Activated CD8-positive, alpha-beta memory T cell treated with anti-CD3 and anti-CD28 coated beads for 4 hours (primary cell): ENCODE results near the gene TRABD2A.
"Not testable (repeated sequence)": the region's sequence is repeated elsewhere in the genome, so short reads cannot be mapped to it uniquely, and the experiment has no call there.

Source experiments
- DNase-seq, 2 donors: peaks; one replicate each; pipeline ENCODE4 v3.0.0-alpha.2; 2020; ENCODE audit warnings: low read depth in 2 of 2

Gene TRABD2A

DNA sequence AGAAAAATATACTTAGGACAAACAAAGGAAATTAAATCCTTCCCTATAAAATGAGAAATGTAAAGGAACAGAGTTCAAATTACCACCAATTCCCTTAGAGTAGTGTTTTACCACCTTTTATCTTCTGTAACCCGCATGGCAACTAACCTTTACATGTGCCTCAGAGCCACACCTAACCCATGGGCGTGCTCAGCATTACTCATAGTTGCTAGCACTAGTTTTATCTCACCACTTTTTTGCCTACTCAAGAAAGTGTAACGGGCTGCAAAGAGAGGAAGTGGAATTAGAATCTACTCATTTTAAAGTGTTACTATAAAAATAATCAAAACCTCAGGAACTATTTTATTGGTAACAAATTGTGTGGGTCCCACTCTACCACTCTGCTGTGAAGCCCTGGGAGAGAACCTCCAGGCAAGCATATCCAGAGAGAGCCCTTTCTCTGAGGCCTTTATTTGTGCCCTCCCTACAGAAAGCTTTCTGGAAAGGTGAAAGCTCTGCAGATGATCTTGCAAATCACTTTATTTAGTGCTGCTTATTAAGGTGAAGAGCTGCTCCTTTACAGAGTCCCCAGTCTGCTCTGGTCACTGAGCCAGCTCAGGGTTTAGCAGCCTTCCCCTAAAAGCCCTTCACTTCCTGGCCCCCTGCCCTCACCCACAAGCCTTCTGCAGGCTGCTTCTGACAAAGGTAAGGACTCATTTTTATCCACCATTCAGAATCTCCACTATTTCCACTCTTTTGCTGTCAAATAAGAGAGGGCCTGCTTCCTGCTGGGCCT, 98.8 kb downstream of the TRABD2A start:
- DNase-seq: peak; percentile 44 to 53

GRCh38 chr2:84779781-84780180, 101.1 kb downstream of the TRABD2A start:
- DNase-seq: no peak

GRCh38 chr2:84778911-84779690, 101.8 kb downstream of the TRABD2A start:
- DNase-seq: no peak

GRCh38 chr2:84776011-84776410, 104.9 kb downstream of the TRABD2A start:
- DNase-seq: no peak

- DNase-seq: not testable (repeated sequence)
Measured at GRCh38 chr2:84773562-84773961, 107.3 kb downstream of the TRABD2A start.
